Measurements from ENCODE around the gene CNKSR2. TPM values are rescaled to one million over a fixed set of nuclear protein-coding genes. Genes with fewer than 3 reads are reported as not detected.

Gene CNKSR2
- total RNA-seq, 1 experiment from 2014 or later: not detected

DNA sequence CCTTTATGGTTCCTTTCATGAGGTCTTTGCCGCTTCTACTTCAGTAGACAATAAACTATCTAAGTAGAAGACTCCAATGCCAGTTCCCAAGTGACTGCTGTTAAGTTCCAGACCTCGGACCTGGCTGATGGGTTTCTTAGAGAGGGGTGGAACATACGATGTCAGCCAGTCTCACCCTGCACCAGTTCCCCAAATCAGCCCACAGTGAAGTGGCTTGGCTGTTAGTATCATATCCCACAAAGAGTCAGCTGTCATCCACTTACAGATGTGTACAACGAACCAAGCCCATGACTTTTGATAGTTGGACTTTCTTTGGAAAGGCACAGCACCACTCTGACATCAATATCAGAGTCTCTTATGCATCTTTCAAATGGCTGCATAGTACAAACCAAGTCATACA, 292.0 kb downstream of the CNKSR2 start:
- ChIA-PET CTCF (no interaction called here), RAD21 (ENCODE audit: low non-redundant PET in 1 of 2, low total read pairs in 2 of 2, uncharacterized antibody in 2 of 2, unreplicated experiment in 2 of 2) (no interaction called here), POLR2A (no interaction called here)
- DNase-seq (ENCODE audit: low read depth, low spot score) (no peak), ATAC-seq (no peak)
- Histone ChIP-seq H3K4me2 (ENCODE audit: low read length) (no peak overlapping the region), H3K9ac (ENCODE audit: low read length) (no peak overlapping the region), H3K36me3 (ENCODE audit: control insufficient read depth in 1 of 2, insufficient read depth in 2 of 2, low read length in 2 of 2) (no peaks in the 10 kb centered on the region), H3K27ac (ENCODE audit: low read depth, low read length) (no peak overlapping the region), H3K79me2 (ENCODE audit: insufficient read depth, low read length) (no peaks in the 10 kb centered on the region), H4K20me1 (ENCODE audit: insufficient read depth) (no peaks in the 10 kb centered on the region), H3K9me3 (ENCODE audit: control insufficient read depth in 1 of 2, insufficient read depth in 1 of 2, low read depth in 1 of 2, low read length in 2 of 2) (no peaks in the 10 kb centered on the region), H2AFZ (ENCODE audit: low read depth, low read length, poor library complexity, severe bottlenecking) (no peak overlapping the region), H3K27me3 (ENCODE audit: insufficient read depth, low read length) (no peaks in the 10 kb centered on the region), H3K4me1 (ENCODE audit: control insufficient read depth in 1 of 2, insufficient read depth in 2 of 2, low read length in 2 of 2) (no peaks in the 10 kb centered on the region), H3K4me3 (replicated peaks in 1 of 2; ENCODE audit: low read depth in 1 of 2, low read length in 2 of 2) (no peak overlapping the region), H3K9me2 (ENCODE audit: insufficient read depth) (no peaks in the 10 kb centered on the region)
- TF ChIP-seq SIN3A (IDR thresholded peaks at IDR 0.05; ENCODE audit: low read depth) (no peak), JUND (IDR thresholded peaks at IDR 0.05) (no peak), EGR1 (IDR thresholded peaks at IDR 0.05; ENCODE audit: low read depth) (no peak), POLR2AphosphoS5 (IDR thresholded peaks at IDR 0.05; ENCODE audit: low read depth, low read length) (no peak), SRF (IDR thresholded peaks at IDR 0.05; ENCODE audit: low read depth) (no peak), EZH2 (IDR thresholded peaks at IDR 0.05) (no peak), EZH2phosphoT487 (IDR thresholded peaks at IDR 0.05; ENCODE audit: borderline replicate concordance) (no peak), SP1 (IDR thresholded peaks at IDR 0.05; ENCODE audit: low read depth) (no peak), ELF1 (IDR thresholded peaks at IDR 0.05; ENCODE audit: borderline replicate concordance, low read depth) (no peak), POLR2A (IDR thresholded peaks at IDR 0.05; ENCODE audit: borderline replicate concordance, extremely low read depth, insufficient read depth, insufficient read length) (no peak), RAD21 (IDR thresholded peaks at IDR 0.05; ENCODE audit: low read depth) (no peak), TCF7L2 (IDR thresholded peaks at IDR 0.05; ENCODE audit: borderline replicate concordance, extremely low read depth, insufficient read depth, insufficient read length) (no peak), ZNF274 (IDR thresholded peaks at IDR 0.05; ENCODE audit: low read depth, low read length) (no peak), CBX3 (IDR thresholded peaks at IDR 0.05; ENCODE audit: low read depth) (no peak)
- TF ChIP-seq, protein P1, sequence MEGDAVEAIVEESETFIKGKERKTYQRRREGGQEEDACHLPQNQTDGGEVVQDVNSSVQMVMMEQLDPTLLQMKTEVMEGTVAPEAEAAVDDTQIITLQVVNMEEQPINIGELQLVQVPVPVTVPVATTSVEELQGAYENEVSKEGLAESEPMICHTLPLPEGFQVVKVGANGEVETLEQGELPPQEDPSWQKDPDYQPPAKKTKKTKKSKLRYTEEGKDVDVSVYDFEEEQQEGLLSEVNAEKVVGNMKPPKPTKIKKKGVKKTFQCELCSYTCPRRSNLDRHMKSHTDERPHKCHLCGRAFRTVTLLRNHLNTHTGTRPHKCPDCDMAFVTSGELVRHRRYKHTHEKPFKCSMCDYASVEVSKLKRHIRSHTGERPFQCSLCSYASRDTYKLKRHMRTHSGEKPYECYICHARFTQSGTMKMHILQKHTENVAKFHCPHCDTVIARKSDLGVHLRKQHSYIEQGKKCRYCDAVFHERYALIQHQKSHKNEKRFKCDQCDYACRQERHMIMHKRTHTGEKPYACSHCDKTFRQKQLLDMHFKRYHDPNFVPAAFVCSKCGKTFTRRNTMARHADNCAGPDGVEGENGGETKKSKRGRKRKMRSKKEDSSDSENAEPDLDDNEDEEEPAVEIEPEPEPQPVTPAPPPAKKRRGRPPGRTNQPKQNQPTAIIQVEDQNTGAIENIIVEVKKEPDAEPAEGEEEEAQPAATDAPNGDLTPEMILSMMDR (IDR thresholded peaks at IDR 0.05 in 2 of 3, conservative IDR thresholded peaks at IDR 0.05 in 1 of 3; ENCODE audit: borderline replicate concordance in 1 of 3, insufficient read depth in 1 of 3, low read depth in 2 of 3, low read length in 2 of 3): no peak
- TF ChIP-seq, protein P2, sequence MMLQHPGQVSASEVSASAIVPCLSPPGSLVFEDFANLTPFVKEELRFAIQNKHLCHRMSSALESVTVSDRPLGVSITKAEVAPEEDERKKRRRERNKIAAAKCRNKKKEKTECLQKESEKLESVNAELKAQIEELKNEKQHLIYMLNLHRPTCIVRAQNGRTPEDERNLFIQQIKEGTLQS (IDR thresholded peaks at IDR 0.05): no peak
- TF ChIP-seq, protein P3, sequence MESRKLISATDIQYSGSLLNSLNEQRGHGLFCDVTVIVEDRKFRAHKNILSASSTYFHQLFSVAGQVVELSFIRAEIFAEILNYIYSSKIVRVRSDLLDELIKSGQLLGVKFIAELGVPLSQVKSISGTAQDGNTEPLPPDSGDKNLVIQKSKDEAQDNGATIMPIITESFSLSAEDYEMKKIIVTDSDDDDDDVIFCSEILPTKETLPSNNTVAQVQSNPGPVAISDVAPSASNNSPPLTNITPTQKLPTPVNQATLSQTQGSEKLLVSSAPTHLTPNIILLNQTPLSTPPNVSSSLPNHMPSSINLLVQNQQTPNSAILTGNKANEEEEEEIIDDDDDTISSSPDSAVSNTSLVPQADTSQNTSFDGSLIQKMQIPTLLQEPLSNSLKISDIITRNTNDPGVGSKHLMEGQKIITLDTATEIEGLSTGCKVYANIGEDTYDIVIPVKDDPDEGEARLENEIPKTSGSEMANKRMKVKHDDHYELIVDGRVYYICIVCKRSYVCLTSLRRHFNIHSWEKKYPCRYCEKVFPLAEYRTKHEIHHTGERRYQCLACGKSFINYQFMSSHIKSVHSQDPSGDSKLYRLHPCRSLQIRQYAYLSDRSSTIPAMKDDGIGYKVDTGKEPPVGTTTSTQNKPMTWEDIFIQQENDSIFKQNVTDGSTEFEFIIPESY (IDR thresholded peaks at IDR 0.05; ENCODE audit: extremely low read depth, insufficient replicate concordance, low read length): no peak
- no TSS peak for BruUV-seq (replicated peaks)
- intact Hi-C loops (cut with micrococcal nuclease): no loop called here

All from HCT116 (cell line).